Nucleus accumbens (tissue), 56 donors: ENCODE results near the gene PBX4.
"Not testable (repeated sequence)": the region's sequence is repeated elsewhere in the genome, so short reads cannot be mapped to it uniquely, and the experiment has no call there.

ENCODE experiments used
- DNase-seq, 56 donors: peaks; one replicate each; lab custom pipeline; 2025; lab: John Stamatoyannopoulos, UW

The PBX4 gene

DNA sequence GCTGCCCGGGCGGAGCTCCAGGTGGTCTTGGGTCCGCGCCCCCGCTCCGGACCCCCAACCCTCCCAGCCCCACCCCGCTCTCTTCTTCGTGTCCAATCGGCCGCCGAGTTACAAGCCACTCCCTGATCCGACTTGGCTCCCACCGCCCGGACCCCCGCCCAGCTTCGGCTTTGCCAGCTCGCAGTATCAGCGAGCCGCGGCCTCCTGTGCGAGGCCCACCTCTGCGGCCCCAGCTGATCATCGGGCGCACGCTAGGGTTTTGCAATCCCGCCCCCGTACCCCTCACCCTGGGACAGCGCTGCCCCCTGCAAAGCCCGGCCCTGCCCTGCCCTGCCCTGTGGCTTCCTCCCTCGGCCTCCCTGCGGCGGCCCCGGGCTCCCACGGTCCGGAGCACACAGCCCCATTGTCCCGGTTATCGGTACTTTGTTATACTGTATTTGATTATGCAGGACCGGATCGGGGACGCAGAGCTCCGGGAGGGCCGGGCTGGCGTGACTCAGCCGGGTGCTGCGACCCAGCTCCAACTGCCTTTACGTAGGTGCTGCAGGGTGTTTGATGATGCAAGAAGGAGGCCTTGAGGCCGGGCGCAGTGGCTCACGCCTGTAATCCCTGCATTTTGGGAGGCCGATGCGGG, 10.1 kb upstream of the PBX4 start:
- DNase-seq: peak in 3 of 56 donors; percentile 13 to 83 (median 25)

DNA sequence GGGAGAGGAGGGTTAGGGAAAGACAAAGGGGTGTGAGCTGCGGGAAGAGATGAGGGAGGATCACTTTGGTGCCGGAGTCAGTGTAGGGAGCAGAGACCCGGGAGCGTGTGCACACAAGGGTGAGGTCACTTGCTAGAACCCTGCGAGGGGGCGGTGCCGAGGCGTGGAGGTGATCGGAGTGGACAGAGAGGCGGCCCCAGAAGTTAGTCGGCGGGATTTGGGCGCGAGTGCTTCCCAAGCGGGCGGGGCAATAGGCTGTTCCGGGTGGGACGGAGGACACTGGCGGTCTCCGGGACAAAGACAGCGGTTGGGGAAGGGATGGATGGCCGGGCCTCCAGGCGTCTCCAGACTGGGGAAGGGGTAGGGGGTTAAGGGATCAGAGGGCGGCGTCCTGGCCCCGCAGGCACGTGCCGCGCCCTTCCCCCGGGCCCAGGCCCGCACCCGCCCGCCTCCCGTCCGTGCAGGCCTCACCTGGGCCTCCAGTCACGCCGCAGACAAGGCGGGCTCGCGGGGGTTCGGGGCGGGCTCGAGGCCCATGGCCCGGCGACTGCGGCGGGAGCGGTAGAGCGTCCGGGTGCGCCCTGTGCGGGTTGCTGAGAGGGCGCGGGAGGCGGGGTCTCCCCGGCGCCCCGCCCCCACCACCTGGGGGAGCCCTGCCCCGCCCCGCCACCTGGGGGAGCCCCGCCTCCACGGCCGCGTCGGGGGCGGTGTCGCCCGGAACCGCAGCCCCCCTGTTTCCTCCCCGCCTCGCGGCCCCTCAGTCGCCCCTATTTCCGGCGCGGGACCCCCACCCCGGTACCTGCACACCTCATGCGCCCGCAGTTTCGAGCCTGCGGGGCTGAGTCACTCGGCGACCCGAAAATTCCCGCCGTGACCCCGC, 9.4 kb upstream of the PBX4 start, which contains the start of gene LPAR2:
LPAR2 (minus strand) TSS at position 600 of the 880 bp plus-strand sequence. CDS start 945 bp downstream, outside the sequence.
- DNase-seq: peak in 5 of 56 donors; percentile 8 to 83 (median 13)

DNA sequence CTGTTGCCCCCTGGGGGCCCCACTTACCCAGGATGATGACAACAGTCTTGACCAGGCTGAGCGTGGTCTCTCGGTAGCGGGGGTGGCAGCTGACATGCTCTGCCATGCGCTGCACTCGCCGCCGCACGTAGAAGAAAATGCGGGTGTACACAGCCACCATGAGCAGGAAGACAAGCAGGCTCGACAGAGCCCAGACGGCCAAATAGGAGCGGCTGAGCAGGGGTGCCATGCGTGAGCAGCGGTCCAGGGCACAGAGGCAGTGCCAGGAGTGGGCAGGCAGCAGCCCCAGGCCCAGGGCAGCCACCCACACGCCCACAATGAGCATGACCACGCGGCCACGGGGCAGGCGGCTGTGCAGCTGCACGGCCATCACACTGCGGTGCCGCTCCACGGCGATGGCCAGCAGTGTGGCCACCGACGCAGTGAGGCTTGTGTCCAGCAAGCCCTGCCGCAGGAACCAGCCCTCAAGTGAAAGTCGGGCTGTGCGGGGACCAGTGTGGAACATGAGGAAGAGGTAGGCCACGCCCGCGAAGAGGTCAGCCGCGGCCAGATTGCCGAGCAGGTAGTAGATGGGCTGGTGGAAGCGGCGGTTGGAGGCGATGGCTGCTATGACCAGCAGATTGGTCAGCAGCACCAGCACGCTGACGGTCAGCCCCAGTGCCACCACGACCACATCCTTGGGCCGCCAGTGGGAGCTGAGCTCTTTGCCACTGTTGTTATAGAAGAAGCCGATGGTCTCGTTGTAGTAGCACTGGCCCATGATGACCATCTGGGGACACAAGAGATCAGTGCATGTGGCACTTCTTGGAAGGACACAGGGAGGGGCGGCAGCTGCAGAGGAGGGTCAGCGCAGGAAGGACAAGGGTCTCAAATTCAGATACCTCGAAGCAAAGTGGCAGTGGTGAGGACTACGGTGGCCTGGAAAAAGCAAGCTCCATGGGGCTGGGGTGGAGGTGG, 8.3 kb upstream of the PBX4 start:
- DNase-seq: no peak

DNA sequence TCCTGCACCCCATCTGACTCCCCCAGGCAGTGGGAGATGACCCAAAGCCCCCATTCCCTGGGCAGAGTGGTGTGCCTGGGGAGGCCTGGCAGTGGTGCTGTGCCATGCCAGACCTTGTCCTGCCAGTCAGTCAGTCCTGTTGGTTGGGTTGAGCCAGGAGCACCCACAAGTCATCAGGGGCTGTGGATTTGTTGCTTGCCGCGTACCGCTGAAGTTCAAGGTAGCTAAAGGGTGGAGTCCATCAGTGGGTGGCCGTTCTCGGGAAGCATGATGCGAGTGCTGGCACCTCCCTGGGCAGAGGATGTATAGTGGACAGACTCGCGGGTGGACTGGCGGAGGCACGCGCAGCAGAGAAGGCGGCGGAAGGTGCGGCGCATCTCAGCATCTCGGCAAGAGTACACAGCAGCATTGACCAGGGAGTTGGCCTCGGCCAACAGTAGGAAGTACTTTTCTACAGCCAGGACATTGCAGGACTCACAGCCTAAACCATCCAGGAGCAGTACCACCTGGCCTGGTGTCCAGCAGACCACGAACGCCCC, 5.6 kb upstream of the PBX4 start:
- no peak for DNase-seq

DNA sequence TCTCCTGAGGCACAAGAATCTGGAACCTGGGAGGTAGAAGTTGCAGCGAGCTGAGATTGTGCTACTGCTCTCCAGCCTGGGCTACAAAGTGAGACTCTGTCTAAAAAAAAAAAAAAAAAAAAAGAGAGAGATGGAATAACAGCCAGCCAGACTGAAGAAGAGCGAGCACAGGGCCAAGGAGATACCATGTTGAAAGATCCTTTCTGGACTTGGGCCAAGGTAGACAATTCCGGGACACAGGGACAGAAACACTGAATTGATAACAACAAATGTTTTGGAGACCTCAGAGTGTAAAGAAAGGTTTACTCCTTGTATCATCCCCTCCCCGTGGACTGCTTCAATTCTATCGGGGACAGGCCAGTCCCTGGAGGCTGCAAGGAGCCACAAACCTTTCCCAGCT, 4.9 kb upstream of the PBX4 start:
- DNase-seq: no peak

DNA sequence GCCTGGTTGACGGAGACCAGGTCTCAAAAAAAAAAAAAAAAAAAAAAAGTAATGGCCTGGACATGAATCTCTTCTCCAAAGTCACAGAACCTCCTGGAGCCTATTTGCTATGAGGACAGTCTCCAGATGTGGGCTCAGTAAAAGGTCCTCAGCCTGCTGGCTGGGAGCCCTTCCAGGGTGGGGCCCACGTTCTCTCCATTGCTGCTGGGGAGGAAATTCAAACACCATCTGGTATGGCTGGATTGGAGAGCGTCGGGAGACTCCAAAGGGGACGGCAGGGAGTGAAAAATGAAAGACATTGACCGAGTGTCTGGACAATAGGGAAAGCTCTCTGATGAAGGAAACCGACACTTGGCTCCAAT, 1.3 kb upstream of the PBX4 start:
- DNase-seq: no peak

DNA sequence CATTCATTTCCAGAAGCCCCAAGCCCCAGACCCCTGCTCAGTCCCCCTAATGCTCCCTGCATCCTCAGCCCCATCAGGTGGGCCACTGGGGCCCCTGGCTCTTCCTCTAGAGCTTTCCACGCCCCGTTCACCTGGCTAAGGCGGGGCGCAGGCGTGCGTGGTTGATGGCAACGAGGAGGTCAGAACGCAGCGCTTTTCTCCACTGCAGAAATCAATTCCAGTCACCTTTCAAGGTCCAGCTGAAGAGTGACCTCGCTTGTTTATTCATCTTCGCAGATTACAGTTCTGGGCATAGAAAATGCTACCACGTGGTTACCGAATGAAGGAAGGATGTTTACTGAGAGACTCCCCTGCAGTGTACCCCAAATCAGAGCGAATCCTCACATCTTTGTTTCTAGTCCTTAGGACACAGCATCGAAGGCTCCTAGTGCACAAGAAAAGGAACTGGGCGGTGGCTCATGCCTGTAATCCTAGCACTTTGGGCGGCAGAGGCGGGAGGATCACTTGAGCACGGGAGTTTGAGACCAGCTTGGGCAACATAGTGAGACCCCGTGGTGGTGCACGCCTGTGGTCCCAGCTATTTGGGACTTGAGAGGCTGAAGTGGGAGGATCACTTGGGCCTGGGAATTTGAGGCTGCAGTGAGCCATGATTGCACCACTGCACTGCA, 828 bp upstream of the PBX4 start:
- DNase-seq: no peak

DNA sequence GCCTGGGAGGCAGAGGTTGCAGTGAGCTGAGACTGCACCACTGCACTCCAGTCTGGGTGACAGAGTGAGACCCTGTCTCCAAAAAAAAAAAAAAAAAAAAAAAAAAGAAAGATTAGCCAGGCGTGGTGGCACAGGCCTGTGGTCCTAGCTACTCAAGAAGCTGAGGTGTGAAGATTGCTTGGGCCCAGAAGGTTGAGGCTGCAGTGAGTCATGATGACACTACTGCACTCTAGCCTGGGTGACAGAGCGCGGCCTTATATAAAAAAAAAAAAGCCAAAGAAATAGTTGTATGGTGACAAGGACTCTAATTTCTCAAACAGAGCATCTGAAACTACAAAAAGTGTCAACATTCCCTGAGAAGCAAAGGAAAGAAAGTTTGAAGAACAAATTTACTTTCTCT, 3.4 kb downstream of the PBX4 start:
- DNase-seq: no peak

DNA sequence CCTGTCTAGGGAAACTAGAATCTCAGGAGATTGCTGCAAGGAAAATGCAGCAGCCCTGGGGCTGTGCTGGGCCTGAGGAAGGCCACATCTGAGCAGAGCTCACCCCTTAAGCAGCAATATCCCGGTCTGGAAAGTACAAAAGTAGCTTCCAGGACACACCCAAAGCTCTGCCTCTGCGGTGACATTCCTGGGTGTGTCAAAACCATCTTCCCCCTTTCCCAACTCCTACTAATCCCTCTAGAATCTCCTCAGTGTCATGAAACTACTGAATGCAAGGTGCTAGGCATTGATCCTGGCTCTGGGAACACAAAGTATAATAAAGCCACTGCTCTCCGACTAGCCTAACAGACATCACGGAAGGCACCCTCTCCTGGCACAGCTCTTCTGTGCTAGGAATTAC, 5.0 kb downstream of the PBX4 start:
- no peak for DNase-seq

DNA sequence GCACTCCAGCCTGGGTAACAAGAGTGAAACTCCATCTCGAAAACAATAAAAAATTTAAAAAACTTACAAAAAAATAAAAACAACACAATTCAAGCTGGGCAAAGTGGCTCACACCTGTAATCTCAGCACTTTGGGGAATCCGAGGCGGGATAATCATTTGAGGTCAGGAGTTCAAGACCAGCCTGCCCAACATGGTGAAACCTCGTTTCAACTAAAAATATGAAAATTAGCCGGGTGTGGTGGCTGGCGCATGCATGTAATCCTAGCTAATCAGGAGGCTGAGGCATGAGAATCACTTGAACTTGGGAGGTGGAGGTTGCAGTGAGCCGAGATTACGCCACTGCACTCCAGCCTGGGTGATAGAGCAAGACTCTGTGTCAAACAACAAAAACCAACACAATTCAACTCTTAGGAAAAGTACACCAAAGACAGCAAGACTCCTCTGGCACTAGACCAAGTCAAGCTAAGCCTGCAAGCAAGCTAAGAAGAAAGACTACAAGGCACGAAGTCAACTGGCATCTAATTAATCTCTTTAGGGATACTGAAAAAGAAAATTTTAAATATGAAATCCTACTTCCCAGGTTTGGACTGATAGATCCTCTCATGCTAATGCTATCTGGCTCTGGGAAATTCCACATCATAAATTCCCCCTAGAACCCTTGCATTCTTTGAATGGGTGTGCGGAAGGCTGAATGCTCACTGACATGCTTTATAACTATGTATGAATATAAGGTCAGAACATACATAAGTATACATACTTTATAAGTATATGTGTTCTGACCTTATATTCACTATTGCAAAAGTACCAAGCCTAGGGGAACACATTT, 7.9 kb downstream of the PBX4 start:
- no peak for DNase-seq

DNA sequence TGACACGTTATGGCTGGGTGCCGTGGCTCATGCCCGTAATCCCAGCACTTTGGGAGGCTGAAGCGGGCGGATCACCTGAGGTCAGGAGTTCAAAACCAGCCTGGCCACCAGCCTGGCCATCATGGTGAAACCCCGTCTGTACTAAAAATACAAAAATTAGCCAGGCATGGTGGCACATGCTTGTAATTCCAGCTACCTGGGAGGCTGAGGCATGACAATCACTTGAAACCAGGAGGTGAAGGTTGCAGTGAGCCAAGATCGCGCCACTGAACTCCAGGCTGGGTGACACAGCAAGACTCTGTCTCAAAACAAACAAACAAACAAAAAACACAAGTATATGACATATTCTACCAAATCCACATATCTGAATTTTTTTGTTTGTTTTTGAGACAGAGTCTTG, 11.8 kb downstream of the PBX4 start:
- DNase-seq: not testable (repeated sequence)

DNA sequence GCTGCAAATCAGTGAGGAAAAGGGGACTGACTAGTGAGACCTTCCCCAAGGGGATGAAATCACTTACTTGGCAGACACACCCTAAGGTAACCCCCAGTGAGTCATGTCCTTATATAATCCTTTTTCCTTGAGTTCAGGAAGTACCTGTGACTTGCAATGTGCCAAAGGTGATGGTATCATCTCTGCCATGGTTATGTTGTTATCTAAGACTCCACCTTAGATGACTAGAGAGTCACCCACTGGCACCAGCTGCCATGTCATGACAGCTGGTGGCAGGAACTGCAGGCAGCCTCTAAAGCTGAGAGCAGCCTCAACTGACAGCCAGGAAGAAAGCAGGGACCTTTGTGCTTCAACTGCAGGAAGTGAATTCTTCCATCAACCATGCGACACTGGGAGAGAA, 12.5 kb downstream of the PBX4 start:
- peak in 1 of 56 donors; percentile 1 for DNase-seq

DNA sequence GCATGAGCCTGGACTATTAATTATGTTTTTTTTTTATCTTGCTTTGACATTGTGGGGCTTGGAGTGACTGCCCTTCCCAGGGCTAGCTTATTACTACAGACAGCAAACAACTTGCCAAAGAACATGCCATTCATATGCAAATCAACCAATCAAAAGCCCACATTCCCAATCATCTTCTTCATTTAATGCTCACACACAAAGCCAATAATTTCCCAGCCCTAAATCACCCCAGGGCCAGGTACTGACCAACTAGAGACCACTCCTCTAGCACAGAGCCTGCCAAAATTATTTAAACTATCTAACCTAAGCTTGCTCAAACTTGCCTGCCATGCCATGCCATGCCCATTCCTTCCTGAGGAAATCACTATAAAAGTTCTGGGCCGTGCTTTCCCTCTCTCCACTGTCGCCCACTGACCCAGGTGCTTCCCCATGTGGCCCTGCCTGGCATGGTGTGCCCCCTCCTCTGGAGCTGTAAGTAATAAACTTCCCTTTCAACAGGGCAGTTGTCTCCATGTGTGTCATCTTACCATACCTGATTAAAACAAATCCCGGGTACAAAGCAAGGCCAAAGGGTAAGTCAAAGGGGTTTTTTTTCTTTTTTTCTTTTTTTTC, 15.7 kb downstream of the PBX4 start:
- no peak for DNase-seq

DNA sequence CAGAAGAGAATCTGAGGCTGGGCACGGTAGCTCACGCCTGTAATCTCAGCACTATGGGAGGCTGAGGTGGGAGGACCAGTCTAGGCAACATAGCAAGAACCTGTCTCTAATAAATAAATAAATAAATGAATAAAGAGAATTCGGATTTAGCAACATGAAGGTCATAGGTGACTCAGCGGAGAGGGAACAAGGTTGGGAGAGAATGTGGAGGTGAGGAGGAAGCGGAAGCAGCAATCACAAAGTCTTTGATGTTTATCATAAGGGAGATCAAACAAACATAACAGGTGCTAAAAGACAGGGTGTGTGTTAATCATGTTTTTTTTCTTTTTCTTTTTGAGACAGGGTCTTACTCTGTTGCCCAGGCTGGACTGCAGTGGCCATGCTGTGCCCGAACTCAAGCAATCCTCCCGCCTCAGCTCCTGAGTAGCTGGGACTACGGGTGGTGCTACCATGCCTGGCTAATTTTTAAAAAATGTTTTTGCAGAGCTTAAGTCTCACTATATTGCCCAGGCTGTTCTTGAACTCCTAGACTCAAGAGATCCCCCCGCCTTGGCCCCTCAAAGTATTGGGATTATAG, 16.3 kb downstream of the PBX4 start:
- no peak for DNase-seq

DNA sequence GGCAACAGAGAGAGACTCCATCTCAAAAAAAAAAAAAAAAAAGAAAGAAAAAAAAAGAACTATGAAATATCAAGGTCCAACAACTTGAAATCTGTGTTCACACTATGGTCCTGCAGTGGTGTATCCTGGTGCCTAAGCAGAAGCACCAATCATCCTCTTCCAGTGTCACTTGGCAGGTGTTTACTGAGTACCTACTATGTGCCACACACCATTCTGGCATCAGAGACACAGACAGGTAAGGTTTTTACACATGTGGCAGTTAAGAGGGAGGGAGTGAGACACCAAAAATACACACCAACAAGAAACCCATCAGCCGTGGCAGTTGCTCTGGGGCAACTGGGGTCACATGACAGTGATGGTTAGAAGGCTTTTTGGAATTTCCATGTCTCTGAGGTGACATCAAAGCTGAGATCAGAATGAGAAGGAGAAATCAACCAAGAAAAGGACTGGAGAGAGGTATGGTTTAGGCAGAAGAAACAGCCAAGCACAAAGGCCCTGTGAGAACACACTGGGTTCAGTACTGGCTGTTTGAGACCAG, 17.6 kb downstream of the PBX4 start:
- no peak for DNase-seq

DNA sequence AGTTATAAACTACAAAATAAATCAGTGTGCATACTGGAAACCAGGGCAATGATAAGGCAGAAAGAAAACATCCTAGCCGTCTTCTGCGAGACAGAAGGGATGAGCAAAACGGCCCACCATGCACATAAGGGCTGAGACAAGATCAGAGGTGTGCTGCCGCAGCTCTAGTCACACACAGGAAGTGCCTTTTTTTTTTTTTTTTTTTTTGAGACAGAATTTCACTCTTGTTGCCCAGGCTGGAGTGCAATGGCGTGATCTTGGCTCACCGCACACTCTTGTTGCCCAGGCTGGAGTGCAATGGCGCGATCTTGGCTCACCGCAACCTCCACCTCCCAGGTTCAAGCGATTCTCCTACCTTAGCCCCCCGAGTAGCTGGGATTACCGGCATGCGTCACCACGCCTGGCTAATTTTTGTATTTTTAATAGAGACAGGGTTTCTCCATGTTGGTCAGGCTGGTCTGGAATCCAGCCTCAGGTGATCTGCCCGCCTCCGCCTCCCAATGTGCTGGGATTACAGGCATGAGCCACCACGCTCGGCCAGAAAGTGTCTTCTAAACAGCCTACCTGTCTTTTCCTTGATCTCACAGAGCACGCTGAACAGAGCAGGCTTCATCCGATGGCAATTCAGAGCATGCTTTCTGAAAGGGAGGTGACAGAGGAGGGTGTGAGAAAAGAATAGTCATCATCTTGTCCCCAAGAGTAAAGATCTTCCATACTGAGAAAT, 19.6 kb downstream of the PBX4 start:
- DNase-seq: not testable (repeated sequence)

DNA sequence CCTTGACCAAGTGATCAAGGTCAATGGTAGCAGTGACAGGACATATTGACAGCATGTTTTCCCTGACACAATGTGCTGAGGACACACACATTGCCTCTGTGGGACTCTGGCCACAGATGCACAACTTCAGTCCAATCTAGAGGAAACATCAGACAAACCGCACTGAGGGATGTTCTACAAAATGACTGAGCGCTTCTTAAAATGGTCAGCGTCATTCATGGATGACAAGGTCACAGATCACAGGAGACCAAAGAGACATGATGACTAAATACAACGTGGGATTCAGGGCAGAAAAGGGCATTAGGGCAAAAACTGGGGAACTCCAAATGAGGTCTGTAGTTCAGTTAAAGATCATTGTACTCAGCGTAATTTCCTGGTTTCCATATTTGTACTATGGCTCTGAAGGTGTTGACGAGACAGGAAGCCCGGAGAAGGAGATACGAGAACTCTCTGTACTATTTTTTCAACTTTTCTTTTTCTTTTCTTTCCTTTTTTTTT, 20.6 kb downstream of the PBX4 start:
- no peak for DNase-seq
